ENCODE measurements around the gene GPBAR1.

GRCh38 chr2:218296847-218297246 is 36.0 kb downstream of the GPBAR1 start:
- TF ChIP-seq CTCF (IDR thresholded peaks at IDR 0.05; ENCODE audit: control extremely low read depth in 1 of 3, insufficient read depth in 1 of 3, low read depth in 1 of 3, low read length in 3 of 3) (peak; percentile 2 to 19 (median 16); a peak in 3 of 4 replicates), POLR2AphosphoS5 (IDR thresholded peaks at IDR 0.05; ENCODE audit: low read depth, low read length) (no peak), MAX (IDR thresholded peaks at IDR 0.05) (no peak), TAF1 (IDR thresholded peaks at IDR 0.05; ENCODE audit: low read depth, low read length) (no peak), SP1 (IDR thresholded peaks at IDR 0.05; ENCODE audit: low read depth, low read length) (no peak), CHD1 (IDR thresholded peaks at IDR 0.05; ENCODE audit: low read depth, low read length) (no peak), TEAD4 (IDR thresholded peaks at IDR 0.05; ENCODE audit: low read depth, low read length) (no peak), EZH2 (IDR thresholded peaks at IDR 0.05; ENCODE audit: low read depth, low read length, severe bottlenecking) (no peak), SP2 (IDR thresholded peaks at IDR 0.05; ENCODE audit: low read length) (no peak), JUND (IDR thresholded peaks at IDR 0.05; ENCODE audit: low read length) (no peak), JUN (IDR thresholded peaks at IDR 0.05; ENCODE audit: low read depth, low read length) (no peak)
